ENCODE results near the gene KCNT2.

GRCh38 chr1:196497817-196498216 lies 110.4 kb downstream of the KCNT2 start:
- TF ChIP-seq CTCF (conservative IDR thresholded peaks at IDR 0.05 in 1 of 2, IDR thresholded peaks at IDR 0.05 in 1 of 2; ENCODE audit: extremely low read depth in 1 of 2, insufficient read depth in 1 of 2, low read depth in 1 of 2, low read length in 2 of 2) (no peak), EZH2 (IDR thresholded peaks at IDR 0.05; ENCODE audit: borderline replicate concordance, low read length) (no peak)
